HCT116 (cell line): ENCODE results near the gene TANC1. TPM values are rescaled to one million over a fixed set of nuclear protein-coding genes. Genes with fewer than 3 reads are reported as not detected.

ENCODE experiments used
- ATAC-seq: fragments of 200-7000 bp; cut with Tn5 transposase; 2 replicates; pipeline ENCODE4 v1.9.1; 2020; ENCODE audit warnings: mild to moderate bottlenecking, moderate library complexity
- BruUV-seq: library from RNA; stranded (reverse); fragments of 400-500 nt; replicated peaks from 2 replicates; lab custom pipeline; 2021; lab: Mats Ljungman, UMichigan
- CTCF ChIA-PET: fragments of 300-600 bp; sonication (Branson Sonifier 250); formaldehyde crosslinking; loops from one replicate; lab custom pipeline; 2021; ENCODE audit warnings: antibody characterized with exemption; lab: Charles Lee
- POLR2A ChIA-PET: fragments of 300-600, 350-600 bp; sonication (Branson Sonifier 250); formaldehyde crosslinking; loops from one replicate; lab custom pipeline; 2021; ENCODE audit warnings: antibody characterized with exemption; lab: Charles Lee
- RAD21 ChIA-PET, 2 experiments: fragments of 300-600 bp; sonication (Branson Sonifier 250); formaldehyde crosslinking; loops; one replicate each; lab custom pipeline; 2023; ENCODE audit warnings: low total read pairs in 2 of 2; ENCODE audit not compliant: uncharacterized antibody in 2 of 2, unreplicated experiment in 2 of 2, low non-redundant PET in 1 of 2; lab: Charles Lee
- DNase-seq: peaks from one replicate; pipeline ENCODE4 v3.0.0-alpha.2; 2010; ENCODE audit warnings: low read depth, low spot score
- H2AFZ ChIP-seq: fragments of 200-600 bp; shearing (Covaris generic), sonication (generic); 2 replicates; pipeline ENCODE4 v1.6.1; 2017; ENCODE audit warnings: low read depth, mixed run types, mixed read lengths, antibody characterized with exemption, low read length; ENCODE audit not compliant: poor library complexity, severe bottlenecking
- H3K27ac ChIP-seq: 2 replicates; pipeline ENCODE4 v1.5.1; 2012; ENCODE audit warnings: low read depth, low read length
- H3K27me3 ChIP-seq: fragments of 200-600 bp; sonication (generic); 2 replicates; pipeline ENCODE4 v1.6.1; 2016; ENCODE audit warnings: mixed run types, low read length, mixed read lengths; ENCODE audit not compliant: insufficient read depth
- H3K36me3 ChIP-seq, 2 experiments: fragments of 200-500 bp in 1 of 2; fragments of 200-600 bp in 1 of 2; sonication (Bioruptor generic) in 1 of 2; sonication (generic) in 1 of 2; 2 replicates each; pipeline versions ENCODE4 v1.5.1 to v1.6.1; 2014 to 2016; ENCODE audit warnings: low read length in 2 of 2, inconsistent platforms in 1 of 2, mixed read lengths in 1 of 2, mixed run types in 1 of 2; ENCODE audit not compliant: insufficient read depth in 2 of 2, control insufficient read depth in 1 of 2
- H3K4me1 ChIP-seq, 2 experiments: fragments of 200-600 bp in 1 of 2; sonication (generic) in 1 of 2; 2 replicates each; pipeline versions ENCODE4 v1.5.1 to v1.6.1; 2012 to 2017; ENCODE audit warnings: low read length in 2 of 2, inconsistent platforms in 1 of 2, mild to moderate bottlenecking in 1 of 2, mixed read lengths in 1 of 2, mixed run types in 1 of 2, moderate library complexity in 1 of 2; ENCODE audit not compliant: insufficient read depth in 2 of 2, control insufficient read depth in 1 of 2
- H3K4me2 ChIP-seq: fragments of 200-600 bp; sonication (generic); 2 replicates; pipeline ENCODE4 v1.6.1; 2017; ENCODE audit warnings: mixed run types, low read length, mixed read lengths
- H3K4me3 ChIP-seq, 2 experiments: fragments of 200-600 bp in 1 of 2; sonication (generic) in 1 of 2; replicated peaks in 1 of 2; 2 replicates each; pipeline ENCODE4 v1.5.1; 2011 to 2016; ENCODE audit warnings: low read length in 2 of 2, control low read depth in 1 of 2, low read depth in 1 of 2, mild to moderate bottlenecking in 1 of 2, mixed read lengths in 1 of 2, mixed run types in 1 of 2
- H3K79me2 ChIP-seq: fragments of 200-600 bp; sonication (generic); 2 replicates; pipeline ENCODE4 v1.6.1; 2017; ENCODE audit warnings: mild to moderate bottlenecking, mixed run types, low read length, moderate library complexity, mixed read lengths; ENCODE audit not compliant: insufficient read depth
- H3K9ac ChIP-seq: fragments of 200-600 bp; sonication (generic); 2 replicates; pipeline ENCODE4 v1.6.1; 2016; ENCODE audit warnings: low read length, mixed read lengths
- H3K9me2 ChIP-seq: fragments of 200-600 bp; sonication (generic), shearing (Covaris generic); 2 replicates; pipeline ENCODE4 v1.6.1; 2017; ENCODE audit warnings: mixed run types, mild to moderate bottlenecking, moderate library complexity; ENCODE audit not compliant: insufficient read depth
- H3K9me3 ChIP-seq, 2 experiments: fragments of 200-500 bp in 1 of 2; fragments of 200-600 bp in 1 of 2; sonication (Bioruptor generic) in 1 of 2; sonication (generic) in 1 of 2; 2 replicates each; pipeline ENCODE4 v1.6.1; 2014 to 2017; ENCODE audit warnings: low read length in 2 of 2, mixed read lengths in 2 of 2, inconsistent platforms in 1 of 2, low read depth in 1 of 2, mild to moderate bottlenecking in 1 of 2, mixed run types in 1 of 2, moderate library complexity in 1 of 2; ENCODE audit not compliant: control insufficient read depth in 1 of 2, insufficient read depth in 1 of 2
- H4K20me1 ChIP-seq: fragments of 200-600 bp; sonication (generic), shearing (Covaris generic); 2 replicates; pipeline ENCODE4 v1.6.1; 2017; ENCODE audit warnings: mixed run types, mild to moderate bottlenecking, moderate library complexity; ENCODE audit not compliant: insufficient read depth
- ATF3 ChIP-seq: IDR thresholded peaks from 2 replicates; pipeline ENCODE4 v1.6.1; 2012
- CBX3 ChIP-seq: IDR thresholded peaks from 2 replicates; pipeline ENCODE4 v1.6.1; 2012; ENCODE audit warnings: low read depth
- CTCF ChIP-seq, 3 experiments: fragments of 200-600 bp in 1 of 3; sonication (generic) in 1 of 3; IDR thresholded peaks in 2 of 3; conservative IDR thresholded peaks in 1 of 3; 2 replicates each; pipeline ENCODE4 v1.5.1; 2012 to 2017; ENCODE audit warnings: low read depth in 2 of 3, low read length in 2 of 3, antibody characterized with exemption in 1 of 3, borderline replicate concordance in 1 of 3, control low read depth in 1 of 3, mild to moderate bottlenecking in 1 of 3, mixed read lengths in 1 of 3, mixed run types in 1 of 3, moderate library complexity in 1 of 3; ENCODE audit not compliant: insufficient read depth in 1 of 3
- EGR1 ChIP-seq: IDR thresholded peaks from 2 replicates; pipeline ENCODE4 v1.6.1; 2012; ENCODE audit warnings: low read depth
- ELF1 ChIP-seq: IDR thresholded peaks from 2 replicates; pipeline ENCODE4 v1.6.1; 2012; ENCODE audit warnings: low read depth, borderline replicate concordance
- EZH2phosphoT487 ChIP-seq: fragments of 200-600 bp; IDR thresholded peaks from 2 replicates; pipeline ENCODE4 v1.6.1; 2018; ENCODE audit warnings: antibody characterized with exemption, borderline replicate concordance
- JUND ChIP-seq: IDR thresholded peaks from 2 replicates; pipeline ENCODE4 v1.6.1; 2012
- POLR2A ChIP-seq: IDR thresholded peaks from 2 replicates; pipeline ENCODE4 v1.7.0; 2011; ENCODE audit warnings: borderline replicate concordance; ENCODE audit not compliant: insufficient read depth, insufficient read length; ENCODE audit errors: extremely low read depth
- SIN3A ChIP-seq: IDR thresholded peaks from 2 replicates; pipeline ENCODE4 v1.6.1; 2012; ENCODE audit warnings: low read depth
- SP1 ChIP-seq: IDR thresholded peaks from 2 replicates; pipeline ENCODE4 v1.6.1; 2012; ENCODE audit warnings: low read depth
- SRF ChIP-seq: IDR thresholded peaks from 2 replicates; pipeline ENCODE4 v1.6.1; 2012; ENCODE audit warnings: low read depth
- ZNF274 ChIP-seq: fragments of 200-500 bp; sonication (Bioruptor generic); IDR thresholded peaks from 2 replicates; pipeline ENCODE4 v1.6.1; 2014; ENCODE audit warnings: mild to moderate bottlenecking, low read depth, low read length, inconsistent platforms
- intact Hi-C: fragments of 100-400 bp; cut with micrococcal nuclease; formaldehyde crosslinking; loops from 2 replicates; pipeline ENCODE4 v1.10.0; 2022
- total RNA-seq: library from RNA; stranded (reverse); gene quantifications from one replicate; pipeline ENCODE4 v1.2.1, GENCODE V29; 2021; ENCODE audit not compliant: unreplicated experiment

TANC1 gene
- total RNA-seq, 1 experiment from 2014 or later = 15.1 TPM

- DNase-seq (no peak), ATAC-seq (no peak)
- Histone ChIP-seq H3K9ac (no peak overlapping the region), H3K4me3 (no peak overlapping the region), H3K36me3 (no peaks in the 10 kb centered on the region), H3K9me3 (no peaks in the 10 kb centered on the region), H3K4me2 (no peak overlapping the region), H3K4me1 (no peaks in the 10 kb centered on the region), H4K20me1 (no peaks in the 10 kb centered on the region), H2AFZ (no peak overlapping the region), H3K27me3 (no peaks in the 10 kb centered on the region), H3K27ac (no peak overlapping the region), H3K79me2 (no peaks in the 10 kb centered on the region), H3K9me2 (no peaks in the 10 kb centered on the region)
- POLR2A ChIA-PET = no interaction called here
- CTCF ChIA-PET = no interaction called here
- TF ChIP-seq CTCF (IDR thresholded peaks at IDR 0.05 in 2 of 3, conservative IDR thresholded peaks at IDR 0.05 in 1 of 3; ENCODE audit: borderline replicate concordance in 1 of 3, insufficient read depth in 1 of 3, low read depth in 2 of 3, low read length in 2 of 3) (no peak), ZNF274 (no peak), ELF1 (no peak), EZH2phosphoT487 (no peak)
- intact Hi-C loops = no loop called here
- RAD21 ChIA-PET = no interaction called here
- no TSS peak for BruUV-seq
These were observed 112.2 kb downstream of the TANC1 start for GRCh38 chr2:159080641-159081040.

- TF ChIP-seq EZH2phosphoT487 (no peak), SP1 (no peak), SRF (no peak), JUND (no peak), SIN3A (no peak), ELF1 (no peak), POLR2A (no peak), ATF3 (no peak), CBX3 (no peak), EGR1 (no peak)
- no peak overlapping the region for H3K9ac ChIP-seq
- H3K27me3 ChIP-seq = no peaks in the 10 kb centered on the region
- no peaks in the 10 kb centered on the region for H3K36me3 ChIP-seq
- peaks cover 0 to 4% of the 10 kb centered on the region in 2 experiments; a peak in 1 of 4 replicates for H3K4me1 ChIP-seq
- H3K4me2 ChIP-seq = no peak overlapping the region
- no peaks in the 10 kb centered on the region for H3K9me3 ChIP-seq
- H3K79me2 ChIP-seq = no peaks in the 10 kb centered on the region
- ChIA-PET RAD21 (no interaction called here), CTCF (no interaction called here), POLR2A (no interaction called here)
- no peak overlapping the region for H3K4me3 ChIP-seq
- DNase-seq = no peak
- no peak overlapping the region for H2AFZ ChIP-seq
- intact Hi-C loops = no loop called here
- H3K9me2 ChIP-seq = no peaks in the 10 kb centered on the region
- H4K20me1 ChIP-seq = no peaks in the 10 kb centered on the region
- ATAC-seq = no peak
- BruUV-seq = no TSS peak
- no peak overlapping the region for H3K27ac ChIP-seq
These were observed 113.7 kb downstream of the TANC1 start for GRCh38 chr2:159082119-159082518.
